HG03039 (cell line): ENCODE results near the gene RCN2.
A peak's percentile ranks its signal among the peaks of the same experiment; 100 is the strongest.
"Not testable (repeated sequence)": the region's sequence is repeated elsewhere in the genome, so short reads cannot be mapped to it uniquely, and the experiment has no call there.

Experiments used
- ATAC-seq: cut with Tn5 transposase; IDR thresholded peaks from one replicate; pipeline ENCODE4 v1.9.1; 2021; ENCODE audit warnings: mild to moderate bottlenecking, moderate library complexity; ENCODE audit not compliant: unreplicated experiment

RCN2 gene, protein sequence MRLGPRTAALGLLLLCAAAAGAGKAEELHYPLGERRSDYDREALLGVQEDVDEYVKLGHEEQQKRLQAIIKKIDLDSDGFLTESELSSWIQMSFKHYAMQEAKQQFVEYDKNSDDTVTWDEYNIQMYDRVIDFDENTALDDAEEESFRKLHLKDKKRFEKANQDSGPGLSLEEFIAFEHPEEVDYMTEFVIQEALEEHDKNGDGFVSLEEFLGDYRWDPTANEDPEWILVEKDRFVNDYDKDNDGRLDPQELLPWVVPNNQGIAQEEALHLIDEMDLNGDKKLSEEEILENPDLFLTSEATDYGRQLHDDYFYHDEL

DNA sequence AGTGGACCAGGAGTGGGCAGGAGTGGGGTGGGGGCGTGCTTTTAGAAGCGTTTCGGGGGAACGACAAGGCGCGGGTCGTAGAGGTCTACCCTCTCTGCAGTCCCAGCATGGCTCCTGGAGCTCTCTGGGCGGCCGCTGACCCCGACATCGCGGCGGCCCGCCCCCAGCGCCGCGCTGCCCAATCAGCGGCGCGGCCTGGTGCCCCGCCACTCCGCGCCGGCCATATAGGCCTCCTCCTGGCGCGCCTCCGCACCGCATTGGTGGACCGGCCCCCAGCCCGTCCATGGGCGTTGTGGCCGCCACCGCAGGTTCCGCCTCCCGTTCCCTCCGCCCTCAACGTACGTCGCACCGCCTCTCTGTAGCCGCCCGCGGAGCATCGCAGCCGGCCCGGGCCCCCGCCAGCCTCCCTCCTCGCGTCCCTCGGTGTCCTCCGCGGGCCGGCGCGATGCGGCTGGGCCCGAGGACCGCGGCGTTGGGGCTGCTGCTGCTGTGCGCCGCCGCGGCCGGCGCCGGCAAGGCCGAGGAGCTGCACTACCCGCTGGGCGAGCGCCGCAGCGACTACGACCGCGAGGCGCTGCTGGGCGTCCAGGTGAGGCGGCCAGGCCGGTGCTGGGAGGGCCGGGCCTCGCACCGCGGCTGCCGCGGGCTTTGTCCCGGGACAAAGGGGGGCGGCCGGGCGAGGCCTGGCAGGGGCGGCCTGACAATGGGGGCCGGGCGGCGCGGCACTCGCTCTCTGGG is at the start of gene RCN2:
Gene RCN2, plus strand, starts transcription at position 353 of the 738 bp plus-strand sequence. Its CDS starts 93 bp downstream, at position 446.
- peak; percentile 98 for ATAC-seq

DNA sequence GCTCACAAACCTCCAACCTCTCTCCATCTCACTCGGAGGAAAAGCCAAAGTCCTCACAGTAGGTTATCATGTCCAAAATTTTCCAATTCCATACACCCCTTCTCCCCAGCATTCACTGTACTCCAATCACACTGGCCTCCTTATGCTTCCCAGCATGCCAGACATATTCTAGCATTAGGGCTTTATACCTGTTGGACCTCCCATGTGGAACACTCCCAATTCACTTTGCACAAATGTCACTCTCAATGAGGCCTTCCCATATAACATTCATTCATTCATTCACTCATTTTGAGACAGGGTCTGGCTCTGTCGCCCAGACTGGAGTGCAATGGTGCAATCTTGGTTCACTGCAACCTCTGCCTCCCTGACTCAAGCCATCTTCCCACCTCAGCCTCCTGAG is 46.3 kb upstream of the RCN2 start:
- ATAC-seq = no peak

- ATAC-seq = not testable (repeated sequence)
Observed at GRCh38 chr15:76887280-76888141, 44.0 kb upstream of the RCN2 start.

DNA sequence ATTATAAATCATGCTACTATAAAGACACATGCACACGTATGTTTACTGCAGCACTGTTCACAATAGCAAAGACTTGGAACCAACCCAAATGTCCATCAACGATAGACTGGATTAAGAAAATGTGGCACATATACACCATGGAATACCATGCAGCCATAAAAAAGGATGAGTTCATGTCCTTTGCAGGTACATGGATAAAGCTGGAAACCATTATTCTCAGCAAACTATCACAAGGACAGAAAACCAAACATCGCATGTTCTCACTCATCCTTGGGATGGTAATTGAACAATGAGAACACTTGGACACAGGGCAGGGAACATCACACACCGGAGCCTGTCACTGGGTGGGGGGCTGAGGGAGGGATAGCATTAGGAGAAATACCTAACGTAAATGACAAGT is 38.7 kb upstream of the RCN2 start:
- not testable (repeated sequence) for ATAC-seq

DNA sequence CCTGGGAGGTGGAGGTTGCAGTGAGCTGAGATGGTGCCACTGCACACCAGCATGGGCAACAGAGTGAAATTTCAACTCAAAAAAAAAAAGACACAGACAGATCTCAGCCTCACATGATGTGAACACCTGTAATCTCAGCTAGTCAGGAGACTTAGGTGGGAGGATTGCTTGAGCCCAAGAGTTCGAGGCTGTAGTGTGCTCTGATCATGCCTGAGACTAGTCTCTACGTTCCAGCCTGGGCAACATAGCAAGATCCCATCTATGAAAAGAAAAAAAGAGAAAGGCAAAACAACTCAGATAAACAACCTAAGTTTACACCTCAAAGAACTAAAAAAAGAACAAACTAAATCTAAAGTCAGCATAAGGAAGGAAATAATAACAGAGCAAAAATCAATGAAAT is 37.4 kb upstream of the RCN2 start:
- ATAC-seq = no peak

DNA sequence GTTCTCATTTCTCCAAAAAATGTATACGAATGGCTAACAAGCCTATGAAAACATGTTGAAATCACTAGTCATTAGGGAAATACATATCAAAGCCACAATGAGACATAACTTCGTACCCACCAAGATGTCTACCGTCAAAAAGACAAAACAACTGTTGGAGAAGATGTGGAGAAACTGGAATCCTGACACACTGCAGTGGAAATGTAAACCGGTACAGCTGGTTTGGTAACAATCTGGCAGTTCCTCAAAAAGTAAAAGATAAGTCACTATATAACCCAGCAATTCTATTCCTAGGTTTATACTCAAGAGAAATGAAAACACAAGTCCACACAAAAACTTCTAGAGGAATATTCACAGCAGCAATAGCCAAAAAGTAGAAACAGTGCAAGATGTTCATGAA is 33.4 kb upstream of the RCN2 start:
- no peak for ATAC-seq

GRCh38 chr15:76899176-76899930 is 32.2 kb upstream of the RCN2 start:
- not testable (repeated sequence) for ATAC-seq

- ATAC-seq = not testable (repeated sequence)
Observed at GRCh38 chr15:76899931-76900310, 31.6 kb upstream of the RCN2 start.

DNA sequence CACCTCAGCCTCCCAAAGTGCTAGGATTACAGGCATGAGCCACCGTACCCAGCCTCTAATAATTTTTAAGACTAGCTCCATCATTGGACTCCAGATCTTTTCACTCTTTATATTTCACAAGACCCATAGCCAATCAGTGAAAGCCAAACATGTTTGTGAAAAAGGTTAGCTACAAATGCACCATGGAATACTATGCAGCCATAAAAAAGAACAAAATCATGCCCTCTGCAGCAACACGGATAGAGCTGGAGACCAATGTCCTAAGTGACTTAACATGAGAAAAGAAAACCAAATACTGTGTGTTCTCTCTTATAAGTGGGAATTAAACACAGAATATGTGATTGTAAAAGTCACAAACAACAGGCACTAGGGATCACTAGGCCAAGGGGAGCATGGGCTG is 29.6 kb upstream of the RCN2 start:
- no peak for ATAC-seq

DNA sequence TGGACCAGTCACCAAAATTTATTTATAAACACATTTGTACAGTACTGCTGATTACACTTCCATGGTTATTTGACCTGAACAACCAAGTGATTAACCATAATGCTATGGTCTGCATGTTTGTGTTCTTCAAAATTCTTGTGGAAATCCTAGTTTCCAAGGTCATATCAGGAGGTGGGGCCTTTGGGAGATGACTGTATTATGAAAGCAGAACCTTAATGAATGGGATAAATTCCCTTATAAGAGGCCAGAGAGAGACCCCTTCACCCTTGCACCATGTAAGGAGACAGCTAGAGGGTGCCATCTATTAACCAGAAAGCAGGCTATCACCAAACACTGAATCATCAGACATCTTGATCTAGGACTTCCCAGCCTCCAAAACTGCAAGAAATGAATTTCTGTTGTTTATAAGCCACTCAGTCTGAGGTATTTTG is 28.3 kb upstream of the RCN2 start:
- no peak for ATAC-seq

DNA sequence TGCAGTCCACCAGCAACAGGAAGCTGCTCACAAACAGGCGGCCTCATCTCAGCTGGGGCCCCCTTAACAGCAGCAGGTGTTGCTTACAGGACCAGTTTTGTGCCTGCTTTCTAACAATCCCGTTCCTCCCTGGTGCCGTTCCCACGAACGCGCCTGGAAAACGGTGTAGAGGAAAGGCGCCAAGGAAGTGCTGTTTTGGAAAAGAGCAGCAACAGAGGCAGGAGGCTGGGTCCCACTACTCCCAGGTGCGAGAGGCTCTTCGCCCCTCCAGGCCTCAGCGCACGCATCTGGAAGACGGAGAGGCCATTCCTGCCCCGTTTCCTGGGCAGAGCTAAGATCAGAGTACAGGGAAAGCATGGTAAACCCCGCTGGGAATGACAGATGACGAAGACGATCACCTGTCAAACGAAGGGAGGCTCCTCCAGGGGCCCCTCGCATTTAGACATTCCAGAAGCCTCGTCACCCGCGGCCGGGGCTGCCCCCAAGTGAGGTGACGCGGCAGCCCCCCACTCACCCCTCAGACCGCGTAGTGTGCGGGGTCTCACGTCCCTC is 27.0 kb upstream of the RCN2 start:
- ATAC-seq = peak; percentile 10

DNA sequence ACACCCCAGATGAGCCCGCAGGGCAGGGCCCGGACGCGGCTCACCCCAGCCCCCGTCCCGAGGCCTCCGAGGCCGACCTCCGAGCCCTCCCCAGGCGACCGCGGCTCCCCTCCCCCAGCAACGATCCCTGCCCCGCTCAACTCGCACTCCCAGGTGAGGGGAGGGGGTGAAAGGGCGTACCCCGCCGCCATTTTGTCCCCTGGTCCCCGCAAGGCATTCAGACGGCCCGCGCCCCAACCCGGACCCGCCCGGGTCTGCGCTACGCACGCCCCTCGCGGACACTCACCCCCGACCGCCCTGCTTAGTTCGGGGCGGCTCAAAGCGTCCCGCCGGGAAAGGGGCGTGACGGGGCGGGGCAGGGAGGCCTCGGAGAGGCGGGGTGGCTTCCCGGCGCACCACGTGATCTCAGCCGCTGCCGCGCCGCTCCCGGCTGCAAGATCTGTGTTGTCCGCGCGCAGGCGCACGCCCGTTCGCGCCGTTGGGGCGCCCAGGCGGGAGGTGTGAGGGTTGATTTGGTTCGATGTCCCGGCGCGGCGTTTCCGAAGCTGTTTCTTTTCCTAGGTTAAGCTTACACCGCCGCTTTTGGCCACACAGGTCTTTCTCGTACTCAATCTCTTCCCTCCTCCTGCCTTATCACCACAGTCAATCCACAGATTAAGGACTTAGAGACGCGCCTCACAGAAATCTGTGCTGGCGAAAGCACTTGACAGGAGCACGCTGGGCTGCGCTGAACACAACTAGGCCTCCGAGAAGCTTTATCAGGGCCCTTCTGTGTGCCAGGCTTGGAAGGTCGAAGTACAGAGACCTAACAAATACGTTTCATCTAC is 26.3 kb upstream of the RCN2 start, which contains the start of gene SCAPER:
Gene SCAPER, minus strand, starts transcription at position 328 of the 827 bp plus-strand sequence. CDS start 21,523 bp downstream, outside the sequence.
- peak; percentile 81 for ATAC-seq

- no peak for ATAC-seq
Observed at GRCh38 chr15:76905855-76906254, 25.7 kb upstream of the RCN2 start.

DNA sequence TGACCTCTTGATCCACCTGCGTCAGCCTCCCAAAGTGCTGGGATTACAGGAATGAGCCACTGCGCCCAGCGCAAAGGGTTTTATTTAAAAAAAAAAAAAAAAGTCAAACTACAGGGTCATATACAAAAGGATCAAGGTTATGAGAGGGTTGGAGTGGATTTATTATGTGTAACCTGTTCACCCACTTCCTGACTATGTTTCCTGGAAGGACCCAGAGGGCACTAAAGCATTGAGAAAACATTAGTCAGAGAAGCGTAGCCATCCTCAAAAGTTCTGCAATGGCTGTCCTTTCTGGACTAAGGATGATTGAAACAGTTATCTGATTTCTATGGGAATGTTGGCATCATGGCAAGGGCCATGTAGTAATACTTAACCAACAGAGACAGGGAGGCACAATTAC is 19.1 kb upstream of the RCN2 start:
- no peak for ATAC-seq

DNA sequence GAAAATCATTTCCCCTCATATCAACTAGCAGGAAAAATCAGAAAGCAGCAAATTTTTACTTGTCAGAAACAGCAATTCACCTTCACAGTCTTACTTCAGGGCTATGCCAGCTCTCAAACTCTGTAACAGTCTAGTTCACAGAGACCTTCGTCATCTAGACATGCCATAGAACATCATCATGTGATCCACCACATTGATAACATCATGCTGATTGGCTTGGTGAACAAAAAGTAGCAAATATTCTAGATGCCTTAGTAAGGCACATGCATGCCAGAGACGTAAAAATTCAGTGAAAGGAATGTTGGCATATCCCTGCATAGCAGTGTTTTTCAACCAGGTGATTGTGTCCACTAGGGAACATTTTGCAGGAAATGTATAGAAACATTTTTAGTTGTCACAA is 17.8 kb upstream of the RCN2 start:
- ATAC-seq = no peak

- no peak for ATAC-seq
Observed at GRCh38 chr15:76916369-76916768, 15.2 kb upstream of the RCN2 start.

DNA sequence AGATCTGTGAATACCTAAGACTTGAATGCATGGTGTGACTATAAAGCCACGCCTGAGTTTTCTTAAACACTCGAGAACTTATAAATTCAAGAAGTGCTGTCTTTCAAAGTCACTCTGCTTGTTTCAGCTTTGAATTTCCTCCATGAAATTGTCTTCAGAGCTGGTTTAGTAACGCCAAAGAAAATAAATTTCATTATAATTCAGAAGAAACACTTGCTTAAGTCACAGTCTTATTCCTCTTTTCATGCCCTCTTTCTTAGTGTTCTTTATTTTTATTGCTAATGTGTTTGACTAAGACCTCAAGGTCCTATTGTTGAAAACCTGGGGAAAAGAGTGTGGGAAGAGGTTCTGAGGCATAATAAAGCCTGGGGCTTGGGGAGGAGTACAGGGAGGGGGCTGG is 3.3 kb upstream of the RCN2 start:
- no peak for ATAC-seq

DNA sequence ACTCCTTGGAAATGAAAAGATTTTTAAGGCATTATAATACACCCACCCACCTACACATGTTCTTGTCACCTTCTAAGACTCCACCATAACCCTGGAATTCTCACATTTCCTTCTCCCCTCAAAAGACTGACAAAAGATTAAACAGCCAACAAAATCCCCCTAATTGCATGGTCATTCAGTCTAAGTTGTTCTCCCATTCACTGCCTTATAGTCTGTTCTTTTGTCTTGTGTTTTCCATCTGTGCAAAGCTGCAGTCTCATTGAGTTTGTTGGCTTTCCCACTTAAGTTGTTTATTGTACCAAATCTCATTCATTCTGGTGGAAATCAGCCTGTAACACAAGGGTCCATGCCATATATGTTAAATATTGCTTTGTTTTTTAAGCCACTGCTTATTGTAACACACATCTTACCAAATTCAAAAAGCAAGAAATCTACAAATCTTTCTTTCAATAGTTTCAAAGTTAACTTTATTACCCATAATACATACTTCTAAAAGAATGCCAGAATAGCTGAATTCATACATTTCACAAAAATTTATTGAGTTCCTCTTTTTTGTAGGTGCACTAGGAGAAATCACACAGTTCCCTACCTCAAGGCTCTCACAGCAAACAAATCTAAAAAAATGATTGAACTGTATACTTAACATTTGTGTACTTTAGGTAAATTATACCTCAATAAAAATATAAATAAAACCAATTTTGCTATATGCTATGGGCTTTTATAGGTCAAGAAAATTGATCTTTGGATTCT is 2.4 kb upstream of the RCN2 start:
- ATAC-seq = no peak
